Osteocyte (in vitro differentiated cells): Measurements from ENCODE around the gene MPP2. TPM values are rescaled to one million over a fixed set of nuclear protein-coding genes. Genes with fewer than 3 reads are reported as not detected.
"Not testable (repeated sequence)": the region's sequence is repeated elsewhere in the genome, so short reads cannot be mapped to it uniquely, and the experiment has no call there.

Experiments used
- DNase-seq: peaks from one replicate; pipeline ENCODE4 v3.0.0; 2021; ENCODE audit warnings: mixed read lengths; ENCODE audit not compliant: unreplicated experiment; ENCODE audit errors: extremely low spot score
- H3K27ac Mint-ChIP-seq: one replicate; pipeline ENCODE4 v1.8.0; 2021; ENCODE audit warnings: mild to moderate bottlenecking, mixed read lengths; ENCODE audit not compliant: unreplicated experiment
- H3K27me3 Mint-ChIP-seq: one replicate; pipeline ENCODE4 v1.8.0; 2021; ENCODE audit warnings: mixed read lengths; ENCODE audit not compliant: unreplicated experiment
- H3K36me3 Mint-ChIP-seq: one replicate; pipeline ENCODE4 v1.8.0; 2021; ENCODE audit warnings: mixed read lengths; ENCODE audit not compliant: unreplicated experiment
- H3K4me1 Mint-ChIP-seq: one replicate; pipeline ENCODE4 v1.8.0; 2021; ENCODE audit warnings: mixed read lengths; ENCODE audit not compliant: unreplicated experiment
- H3K4me3 Mint-ChIP-seq: one replicate; pipeline ENCODE4 v1.8.0; 2021; ENCODE audit warnings: mild to moderate bottlenecking, moderate library complexity, mixed read lengths; ENCODE audit not compliant: unreplicated experiment
- H3K9me3 Mint-ChIP-seq: one replicate; pipeline ENCODE4 v1.8.0; 2021; ENCODE audit warnings: mixed read lengths; ENCODE audit not compliant: unreplicated experiment
- CTCF ChIP-seq: fragments of 200-600 bp; sonication (generic); IDR thresholded peaks from 2 replicates; pipeline ENCODE4 v1.5.0; 2021; ENCODE audit warnings: antibody characterized with exemption, mild to moderate bottlenecking, moderate library complexity
- total RNA-seq: library from RNA; stranded (reverse); gene quantifications from 2 replicates; pipeline ENCODE4 v1.2.1, GENCODE V29; 2021

The MPP2 gene
- total RNA-seq, 1 donor from 2014 or later = 3.5 TPM

DNA sequence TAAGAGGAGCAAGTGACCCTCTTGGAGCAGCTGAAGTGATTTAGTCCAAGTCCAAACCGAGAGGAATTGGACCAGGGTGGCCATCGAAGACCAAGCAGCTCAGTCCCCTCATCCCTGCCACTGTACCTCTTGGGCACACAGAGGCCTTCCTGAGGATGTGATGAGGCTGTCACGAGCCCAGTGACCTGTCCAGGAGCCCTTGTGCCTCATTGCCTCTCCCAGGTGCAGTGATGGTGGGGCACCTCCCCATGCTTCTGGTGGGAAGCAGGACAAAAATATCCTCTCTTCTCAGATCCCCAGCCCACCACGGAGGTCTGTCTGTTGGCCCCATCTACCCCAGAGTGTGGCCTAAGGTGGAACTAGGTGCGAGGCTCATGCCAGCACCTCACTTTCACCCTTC lies 63.1 kb downstream of the MPP2 start:
- Mint-ChIP-seq H3K27ac (no peak overlapping the region), H3K9me3 (no peaks in the 10 kb centered on the region), H3K36me3 (no peaks in the 10 kb centered on the region), H3K4me3 (no peak overlapping the region), H3K4me1 (peaks cover 24% of the 10 kb centered on the region), H3K27me3 (peaks cover 16% of the 10 kb centered on the region)
- no peak for DNase-seq
- TF ChIP-seq CTCF = no peak

GRCh38 chr17:43842975-43843325 lies 64.4 kb downstream of the MPP2 start:
- Mint-ChIP-seq H3K9me3 (no peaks in the 10 kb centered on the region), H3K4me3 (no peak overlapping the region), H3K4me1 (peaks cover 24% of the 10 kb centered on the region), H3K27me3 (peaks cover 12% of the 10 kb centered on the region), H3K27ac (no peak overlapping the region), H3K36me3 (no peaks in the 10 kb centered on the region)
- no peak for DNase-seq
- no peak for TF ChIP-seq CTCF

DNA sequence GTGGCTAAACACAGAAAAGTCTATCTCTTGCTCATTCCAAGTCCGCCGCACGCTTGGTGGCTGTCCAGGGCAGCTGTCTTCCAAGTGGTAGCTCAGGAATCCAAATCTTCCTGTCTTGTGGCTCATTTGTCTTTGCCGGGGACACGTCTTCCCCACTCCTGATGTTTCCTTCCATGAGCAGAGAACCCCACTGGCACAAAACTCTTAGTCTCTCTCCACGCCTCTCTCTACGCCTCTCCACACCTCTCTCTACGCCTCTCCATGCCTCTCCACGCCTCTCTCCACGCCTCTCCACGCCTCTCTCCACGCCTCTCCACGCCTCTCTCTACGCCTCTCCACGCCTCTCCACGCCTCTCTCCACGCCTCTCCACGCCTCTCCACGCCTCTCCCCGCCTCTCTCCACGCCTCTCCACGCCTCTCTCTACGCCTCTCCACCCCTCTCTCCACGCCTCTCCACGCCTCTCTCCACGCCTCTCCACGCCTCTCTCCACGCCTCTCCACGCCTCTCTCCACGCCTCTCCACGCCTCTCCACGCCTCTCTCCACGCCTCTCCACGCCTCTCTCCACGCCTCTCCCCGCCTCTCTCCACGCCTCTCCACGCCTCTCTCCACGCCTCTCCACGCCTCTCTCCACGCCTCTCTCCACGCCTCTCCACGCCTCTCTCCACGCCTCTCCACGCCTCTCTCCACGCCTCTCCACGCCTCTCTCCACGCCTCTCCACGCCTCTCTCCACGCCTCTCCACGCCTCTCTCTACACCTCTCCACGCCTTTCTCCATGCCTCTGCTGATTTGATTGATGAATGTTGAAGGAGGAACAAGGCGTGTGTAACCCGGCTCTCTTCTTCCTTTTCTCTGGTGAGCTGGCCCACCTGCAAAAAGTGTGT lies 65.0 kb downstream of the MPP2 start:
- H3K9me3 Mint-ChIP-seq, H3K27ac Mint-ChIP-seq, H3K36me3 Mint-ChIP-seq, DNase-seq, H3K4me3 Mint-ChIP-seq: not testable (repeated sequence)
- Mint-ChIP-seq H3K27me3 (peaks cover 15% of the 10 kb centered on the region), H3K4me1 (peaks cover 24% of the 10 kb centered on the region)

GRCh38 chr17:43841282-43841681 lies 66.1 kb downstream of the MPP2 start:
- peaks cover 23% of the 10 kb centered on the region for H3K27me3 Mint-ChIP-seq
- no peak overlapping the region for H3K4me3 Mint-ChIP-seq
- no peaks in the 10 kb centered on the region for H3K9me3 Mint-ChIP-seq
- TF ChIP-seq CTCF = no peak
- no peak overlapping the region for H3K27ac Mint-ChIP-seq
- no peak for DNase-seq
- no peaks in the 10 kb centered on the region for H3K36me3 Mint-ChIP-seq
- peaks cover 24% of the 10 kb centered on the region for H3K4me1 Mint-ChIP-seq

GRCh38 chr17:43840814-43841213 lies 66.5 kb downstream of the MPP2 start:
- Mint-ChIP-seq H3K9me3 (no peaks in the 10 kb centered on the region), H3K4me1 (peaks cover 24% of the 10 kb centered on the region), H3K27ac (no peak overlapping the region), H3K27me3 (peaks cover 23% of the 10 kb centered on the region), H3K4me3 (no peak overlapping the region), H3K36me3 (no peaks in the 10 kb centered on the region)
- peak; percentile 27 for TF ChIP-seq CTCF
- no peak for DNase-seq
